Right cardiac atrium (tissue), 5 donors: ENCODE measurements around the gene C14orf132. TPM values are rescaled to one million over a fixed set of nuclear protein-coding genes. Genes with fewer than 3 reads are reported as not detected.

Experiments
- ATAC-seq, 2 donors: fragments of 200-7000 bp; cut with Tn5 transposase; one replicate each; pipeline versions ENCODE4 v1.8.0 to v1.9.1; 2020; ENCODE audit warnings: moderate library complexity in 2 of 2, mild to moderate bottlenecking in 1 of 2
- DNase-seq, 3 donors: peaks; one replicate each; pipeline ENCODE4 v3.0.0-alpha.2; 2020
- H3K27ac ChIP-seq: one replicate; pipeline ENCODE4 v1.5.1; 2013; ENCODE audit warnings: mild to moderate bottlenecking, low read length, control low read depth, moderate library complexity
- H3K27me3 ChIP-seq: one replicate; pipeline ENCODE4 v1.6.1; 2013; ENCODE audit not compliant: control insufficient read depth, insufficient read depth
- H3K4me1 ChIP-seq: one replicate; pipeline ENCODE4 v1.6.1; 2013; ENCODE audit warnings: low read length; ENCODE audit not compliant: control insufficient read depth, insufficient read depth
- H3K4me3 ChIP-seq: one replicate; pipeline ENCODE4 v1.5.1; 2013; ENCODE audit warnings: low read length, control low read depth
- H3K9me3 ChIP-seq: one replicate; pipeline ENCODE4 v1.6.1; 2013; ENCODE audit warnings: low read length; ENCODE audit not compliant: control insufficient read depth
- WGBS: extraction: QIAGEN DNeasy Blood & Tissue Kit; methylation state at CpG from one replicate; pipeline ENCODE4 v1.1.7; 2013; 5-methylcytosine and 5-hydroxymethylcytosine counted together
- intact Hi-C, 4 donors: fragments of 100-400 bp; cut with DNase I; formaldehyde crosslinking; loops; one replicate each; pipeline versions ENCODE4 v1.11.0 to v1.14.0; 2022 to 2023
- polyA plus RNA-seq: library from polyadenylated mRNA; stranded (reverse); fragments of 200-250 nt; gene quantifications from one replicate; pipeline ENCODE4 v1.2.3, GENCODE V29; 2013
- total RNA-seq, 4 donors: library from RNA; stranded (reverse); fragmentation: NEBNext Ultra II Directional; extraction: Animal tissue kit (Norgen Biotek cat#: 25700); gene quantifications; one replicate each; pipeline ENCODE4 v1.2.1, GENCODE V29; 2021
- donor health status: healthy with polysubstance abuse.
- donor health status: DM: no; HTN: yes; CAD: no.
- donor health status: DM: no; HTN: no; CAD: no.
- donor health status: DM: no; HTN: yes; CAD: no; lungs with severe emphysema.
- donor health status: DM: yes; HTN: yes; CAD: no.

The C14orf132 gene
- total and polyA plus RNA-seq, 5 donors: 2.9 to 5.3 (median 4.4) TPM

DNA sequence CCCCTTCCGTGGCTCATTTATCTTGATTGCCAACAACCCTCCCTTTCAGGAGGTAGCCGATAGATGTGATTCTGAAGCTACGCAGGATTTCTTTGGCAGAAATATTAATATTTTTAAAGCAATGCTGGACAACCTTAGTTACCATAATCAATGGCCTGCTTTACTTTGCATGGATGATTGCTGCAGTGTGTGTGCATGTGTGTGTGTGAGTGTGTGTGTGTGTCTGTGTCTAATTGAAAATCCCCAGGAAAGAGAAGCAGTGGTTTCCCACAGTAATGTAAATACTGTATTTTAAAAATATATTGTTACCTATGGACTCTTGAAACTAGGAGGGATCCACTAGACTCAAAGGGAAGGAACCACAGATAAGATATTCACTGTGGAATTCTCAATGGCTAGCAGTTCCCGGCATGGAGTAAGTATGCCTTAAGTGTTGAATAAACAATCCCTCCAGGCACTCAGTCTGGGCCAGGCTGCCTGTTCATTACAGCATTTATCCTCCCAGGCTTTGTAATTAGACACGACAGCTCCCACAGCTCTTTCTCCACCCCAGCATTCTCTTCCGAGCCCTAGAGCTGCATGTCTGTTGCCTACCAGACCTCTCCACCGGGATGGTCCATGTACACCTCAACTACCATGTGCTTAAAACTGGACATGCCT is 22.5 kb upstream of the C14orf132 start:
- Histone ChIP-seq H3K27ac (no peak overlapping the region), H3K9me3 (peaks cover under 1% of the 10 kb centered on the region), H3K4me3 (no peak overlapping the region), H3K27me3 (no peaks in the 10 kb centered on the region), H3K4me1 (no peaks in the 10 kb centered on the region)
- WGBS: 23% methylated on average over 7 of the region's 7 CpGs
- ATAC-seq: no peak
- intact Hi-C loops: no loop called here
- DNase-seq: no peak

DNA sequence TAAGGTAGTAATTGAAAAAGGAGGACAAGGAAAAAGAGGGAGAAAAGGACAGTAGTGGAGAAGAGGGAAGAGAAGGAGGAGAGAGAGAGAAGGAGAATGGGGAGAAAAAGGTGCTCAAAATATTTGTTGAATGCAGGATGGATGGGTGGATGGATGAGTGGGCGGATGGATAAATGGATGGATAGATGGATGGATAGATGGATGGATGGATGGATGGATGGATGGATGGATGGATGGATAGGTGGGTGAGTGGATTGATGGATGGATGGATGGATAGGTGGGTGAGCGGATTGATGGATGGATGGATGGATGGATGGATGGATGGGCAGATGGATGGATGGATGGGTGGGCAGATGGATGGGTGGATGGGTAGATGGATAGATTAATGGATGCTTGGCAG is 21.3 kb upstream of the C14orf132 start:
- no peak for ATAC-seq
- no peak overlapping the region for H3K27ac ChIP-seq
- no peaks in the 10 kb centered on the region for H3K4me1 ChIP-seq
- H3K9me3 ChIP-seq: no peaks in the 10 kb centered on the region
- no peak for DNase-seq
- no peaks in the 10 kb centered on the region for H3K27me3 ChIP-seq
- WGBS: 92% methylated on average over 2 of the region's 2 CpGs
- intact Hi-C loops: no loop called here
- no peak overlapping the region for H3K4me3 ChIP-seq

DNA sequence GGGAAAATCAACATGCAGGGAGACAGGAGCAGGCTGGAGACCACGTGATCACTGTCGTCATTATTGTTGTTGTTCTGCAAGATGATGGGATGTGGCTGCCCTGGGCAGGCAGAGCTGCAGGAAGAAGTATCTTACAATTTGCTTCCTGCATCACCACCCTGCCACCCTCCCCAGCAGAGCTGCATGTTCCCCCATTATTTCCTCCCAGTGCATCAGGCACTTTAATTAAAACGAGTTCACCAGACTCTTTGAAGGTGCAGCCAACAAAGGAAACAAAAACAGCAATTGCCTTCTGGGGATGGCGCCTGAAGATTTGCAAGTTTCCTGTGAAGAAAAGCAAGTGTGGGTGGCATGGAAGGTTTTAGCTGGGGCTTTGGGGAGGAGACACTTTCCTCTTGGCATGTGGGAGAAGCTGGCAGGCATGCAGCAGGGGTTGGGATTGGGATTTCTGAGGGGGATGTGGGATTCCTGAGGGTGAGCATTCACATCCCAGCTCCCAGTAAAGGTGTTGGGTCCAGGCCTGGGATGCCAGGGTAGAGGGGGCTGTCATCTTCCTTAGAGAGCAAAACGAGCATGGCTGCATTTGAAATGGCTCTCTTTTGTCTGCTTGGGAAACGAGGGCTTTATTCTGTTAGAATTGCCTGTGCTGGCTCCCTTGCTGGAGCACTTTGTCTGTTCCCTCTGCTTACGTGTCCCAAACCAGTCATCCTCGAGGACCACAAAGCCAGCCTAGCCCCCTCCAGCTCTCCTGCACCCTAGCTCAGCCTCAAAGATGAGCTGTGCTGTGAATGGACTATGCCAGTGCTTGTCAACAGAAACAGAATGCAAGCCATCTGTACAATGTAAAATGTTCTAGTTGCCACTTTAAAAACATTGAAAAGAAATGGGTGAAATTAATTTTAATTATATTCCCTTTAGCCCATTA is 11.5 kb upstream of the C14orf132 start:
- no peak overlapping the region for H3K27ac ChIP-seq
- H3K9me3 ChIP-seq: no peaks in the 10 kb centered on the region
- intact Hi-C loops: no loop called here
- no peaks in the 10 kb centered on the region for H3K4me1 ChIP-seq
- H3K27me3 ChIP-seq: no peaks in the 10 kb centered on the region
- no peak overlapping the region for H3K4me3 ChIP-seq
- 38% methylated on average over 8 of the region's 8 CpGs for whole genome bisulfite sequencing
- ATAC-seq (no peak), DNase-seq (no peak)

DNA sequence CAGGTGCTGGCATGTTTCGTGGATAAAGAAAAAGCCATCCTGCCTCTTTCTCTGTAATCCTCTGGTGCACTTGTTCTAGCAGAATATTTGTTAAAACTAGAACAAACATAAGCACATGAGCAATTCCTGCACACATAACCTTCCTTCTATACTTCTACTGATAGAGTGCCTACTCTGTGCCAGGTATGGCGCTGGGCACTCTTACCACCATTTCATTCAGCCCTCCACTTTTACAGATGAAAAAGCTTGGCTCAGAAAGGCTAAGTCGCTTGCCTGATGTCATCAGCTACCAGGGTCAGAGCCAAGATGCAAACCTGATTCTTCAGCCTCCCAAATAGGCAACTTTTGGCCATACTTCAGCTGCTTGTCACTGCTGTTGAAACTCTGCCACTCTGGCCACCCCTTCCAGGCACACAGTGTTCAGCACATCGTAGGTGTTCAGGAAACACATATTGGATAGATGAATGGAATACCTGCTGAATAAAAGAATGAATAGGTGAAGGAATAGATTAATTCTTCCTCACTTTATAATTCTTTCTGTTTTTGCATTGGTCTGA is 10.0 kb upstream of the C14orf132 start:
- no peaks in the 10 kb centered on the region for H3K27me3 ChIP-seq
- 84% methylated on average over 4 of the region's 4 CpGs for WGBS
- no peak overlapping the region for H3K4me3 ChIP-seq
- intact Hi-C loops: no loop called here
- no peaks in the 10 kb centered on the region for H3K9me3 ChIP-seq
- DNase-seq (no peak), ATAC-seq (no peak)
- no peak overlapping the region for H3K27ac ChIP-seq
- H3K4me1 ChIP-seq: no peaks in the 10 kb centered on the region

DNA sequence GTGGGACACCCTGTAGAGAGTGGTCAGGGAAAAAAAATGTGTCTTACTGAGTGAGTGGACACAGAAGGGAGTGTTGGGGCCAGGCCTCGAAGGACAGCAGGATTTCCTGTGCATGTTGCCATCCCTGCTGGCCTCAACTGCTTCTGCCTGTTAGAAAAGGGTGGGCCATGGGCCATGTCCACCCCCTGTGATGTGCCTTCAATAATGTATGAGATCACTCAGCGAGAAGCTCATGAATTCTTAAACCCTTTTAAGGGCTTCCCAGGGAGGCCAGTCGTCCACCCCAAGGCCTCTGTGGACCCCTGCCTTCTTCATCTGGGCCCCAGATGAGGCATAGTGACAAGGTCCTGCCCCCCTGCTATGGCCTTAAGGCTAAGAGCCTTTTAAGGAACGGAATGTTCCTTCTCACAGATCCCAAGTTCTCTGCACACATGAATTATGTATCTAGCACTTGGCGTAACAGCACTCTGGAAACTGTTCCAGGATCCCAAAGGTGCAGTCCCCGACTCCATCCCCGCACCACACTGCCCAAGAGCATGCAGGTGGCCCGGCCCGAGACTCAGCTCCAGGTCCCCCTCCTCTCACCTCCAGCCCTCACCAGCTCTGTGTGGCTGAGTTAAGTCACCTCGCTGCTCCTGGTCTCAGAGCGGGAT is 8.9 kb upstream of the C14orf132 start:
- Histone ChIP-seq H3K4me1 (no peaks in the 10 kb centered on the region), H3K27ac (no peak overlapping the region), H3K4me3 (no peak overlapping the region), H3K27me3 (no peaks in the 10 kb centered on the region), H3K9me3 (no peaks in the 10 kb centered on the region)
- ATAC-seq (no peak), DNase-seq (no peak)
- intact Hi-C loops: no loop called here
- WGBS: 78% methylated on average over 11 of the region's 11 CpGs

DNA sequence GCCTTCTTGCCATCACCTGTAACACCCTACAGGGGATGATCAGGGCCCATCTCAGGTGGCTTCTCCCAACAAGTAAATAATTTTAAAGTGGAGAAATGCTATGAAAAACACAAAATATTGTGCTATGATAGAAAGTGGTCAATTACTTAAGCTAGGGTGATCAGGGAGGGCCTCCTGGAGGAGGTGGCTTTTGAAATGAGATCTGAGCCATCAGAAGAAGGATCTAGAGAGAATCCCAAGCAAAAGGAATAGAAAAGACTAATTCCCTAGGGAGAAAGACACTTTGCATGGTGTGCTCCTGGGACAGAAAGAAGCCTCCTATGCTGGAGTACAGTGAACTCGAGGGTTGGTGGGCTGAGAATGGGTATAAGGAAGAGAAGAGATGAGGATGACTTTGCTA is 7.5 kb upstream of the C14orf132 start:
- H3K4me1 ChIP-seq: no peaks in the 10 kb centered on the region
- no peaks in the 10 kb centered on the region for H3K9me3 ChIP-seq
- intact Hi-C loops: no loop called here
- no peaks in the 10 kb centered on the region for H3K27me3 ChIP-seq
- DNase-seq: no peak
- no peak overlapping the region for H3K27ac ChIP-seq
- H3K4me3 ChIP-seq: no peak overlapping the region
- ATAC-seq: no peak
- 89% methylated on average over 1 of the region's 1 CpG for WGBS

DNA sequence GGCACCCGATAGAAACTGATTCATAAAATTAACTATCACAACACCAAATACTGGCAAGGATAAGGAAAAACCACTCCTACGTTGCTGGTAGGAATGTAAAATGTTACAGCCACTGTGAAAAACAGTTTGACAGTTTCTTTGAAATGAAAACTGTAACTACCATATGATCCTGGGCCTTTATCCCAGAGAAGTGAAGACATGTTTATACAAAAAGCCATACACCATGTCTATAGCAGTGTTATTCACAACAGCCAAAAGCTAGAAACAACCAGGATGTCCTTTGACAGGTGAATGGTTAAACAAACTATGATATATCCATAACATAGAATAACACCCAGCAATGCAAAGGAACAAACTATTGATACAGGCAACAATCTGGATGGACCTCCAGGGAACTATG is 3.7 kb upstream of the C14orf132 start:
- DNase-seq (no peak), ATAC-seq (no peak)
- intact Hi-C loops: no loop called here
- 46% methylated on average over 2 of the region's 2 CpGs for WGBS
- H3K9me3 ChIP-seq: no peaks in the 10 kb centered on the region
- no peaks in the 10 kb centered on the region for H3K4me1 ChIP-seq
- H3K27me3 ChIP-seq: no peaks in the 10 kb centered on the region
- H3K4me3 ChIP-seq: no peak overlapping the region
- no peak overlapping the region for H3K27ac ChIP-seq

DNA sequence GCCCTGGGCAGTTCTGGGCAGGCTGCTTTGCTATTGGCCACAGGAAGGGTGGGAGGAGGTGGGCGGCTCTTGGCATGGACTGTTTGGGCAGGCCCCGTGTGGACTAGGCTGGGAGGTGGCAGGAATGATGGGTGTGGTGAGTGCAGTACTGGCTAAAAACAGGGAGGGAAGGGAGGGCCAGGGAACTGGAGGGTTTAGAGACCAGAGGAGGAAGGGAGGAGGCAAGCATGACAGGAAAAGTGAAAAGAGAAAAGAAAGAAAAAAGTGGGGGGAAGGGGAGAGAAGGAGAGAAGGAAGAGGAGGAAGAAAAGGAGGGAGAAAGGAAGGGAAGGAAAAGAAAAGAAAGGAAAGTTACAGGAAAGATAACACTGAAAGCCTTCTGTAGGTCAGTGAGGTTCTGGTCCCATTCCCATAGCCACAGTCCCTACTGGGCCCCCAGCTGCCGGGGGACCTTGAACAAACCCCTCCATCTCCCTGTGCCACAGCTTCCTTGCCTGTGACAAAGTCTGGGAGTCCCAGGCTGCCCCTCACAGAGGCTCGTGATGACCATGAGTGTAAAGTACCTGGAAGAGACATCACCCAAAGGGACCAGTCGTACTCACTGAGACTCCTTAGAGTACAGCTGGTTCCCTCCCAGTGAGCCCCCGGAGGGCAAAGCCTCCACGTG is 1.1 kb upstream of the C14orf132 start:
- Histone ChIP-seq H3K27ac (no peak overlapping the region), H3K4me3 (no peak overlapping the region), H3K27me3 (no peaks in the 10 kb centered on the region), H3K4me1 (no peaks in the 10 kb centered on the region), H3K9me3 (no peaks in the 10 kb centered on the region)
- peak; percentile 73 to 88 (median 80) for DNase-seq
- ATAC-seq: peak; percentile 80 to 88
- 25% methylated on average over 7 of the region's 7 CpGs for WGBS
- intact Hi-C loops: no loop called here

DNA sequence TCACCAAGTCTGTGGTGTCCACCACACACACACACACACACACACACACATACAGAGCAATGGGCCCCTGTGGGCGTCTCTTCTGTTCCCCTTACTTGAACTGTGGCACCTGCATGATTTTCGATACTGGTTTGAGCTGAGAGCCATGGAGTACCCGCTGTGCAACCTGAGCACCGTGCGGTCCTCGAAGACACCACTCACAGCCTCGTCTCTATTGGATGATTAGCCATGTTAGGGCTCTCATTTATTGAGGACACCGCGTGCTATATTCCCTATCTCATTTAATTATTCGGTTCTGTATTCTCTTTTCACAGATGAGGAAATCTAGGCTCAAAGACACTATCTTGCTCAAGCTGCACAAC is 623 bp upstream of the C14orf132 start:
- WGBS: 27% methylated on average over 10 of the region's 10 CpGs
- intact Hi-C loops: no loop called here
- no peak overlapping the region for H3K27ac ChIP-seq
- ATAC-seq (no peak), DNase-seq (no peak)
- no peaks in the 10 kb centered on the region for H3K9me3 ChIP-seq
- no peaks in the 10 kb centered on the region for H3K4me1 ChIP-seq
- H3K27me3 ChIP-seq: no peaks in the 10 kb centered on the region
- peak overlapping the region; percentile 41 for H3K4me3 ChIP-seq

DNA sequence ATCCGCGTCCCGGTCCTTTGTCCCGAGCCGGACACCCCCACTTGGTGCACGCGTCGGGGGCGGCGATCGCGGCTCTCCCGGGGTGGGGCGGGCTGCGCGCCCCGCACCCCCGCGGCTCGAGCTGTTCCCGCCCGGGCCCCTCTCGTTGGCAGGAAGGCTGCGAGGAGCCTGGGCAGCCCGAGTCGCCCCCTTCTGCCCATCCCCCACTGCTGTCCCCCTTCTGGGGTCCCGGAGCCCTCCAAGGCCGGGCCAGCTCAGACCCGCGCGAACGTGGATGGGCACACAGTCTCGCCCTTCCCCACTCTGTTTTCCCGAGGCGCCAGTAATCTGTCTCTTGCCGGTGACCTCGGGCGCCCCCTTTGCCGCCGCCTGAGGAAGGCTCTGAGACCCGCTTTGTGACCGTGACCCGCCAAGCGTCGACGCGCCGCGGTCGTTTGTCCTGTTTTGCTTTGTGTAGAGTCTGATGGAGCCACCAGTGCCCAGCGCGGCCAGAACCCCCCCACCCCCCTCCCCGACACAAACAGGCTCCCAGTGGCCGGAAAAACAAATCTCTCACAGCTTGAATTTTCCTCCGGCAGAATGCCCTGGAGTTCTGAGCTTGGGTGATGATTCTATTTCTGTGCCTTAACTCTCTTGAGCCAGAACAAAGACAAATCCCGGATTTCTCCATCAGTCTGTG is 610 bp downstream of the C14orf132 start:
- no peaks in the 10 kb centered on the region for H3K27me3 ChIP-seq
- intact Hi-C loops: no loop called here
- no peaks in the 10 kb centered on the region for H3K9me3 ChIP-seq
- H3K4me3 ChIP-seq: peak overlapping the region; percentile 41
- DNase-seq (peak; percentile 27 to 75 (median 68)), ATAC-seq (peak; percentile 34 to 50)
- no peak overlapping the region for H3K27ac ChIP-seq
- under 1% methylated on average over 56 of the region's 56 CpGs for WGBS
- no peaks in the 10 kb centered on the region for H3K4me1 ChIP-seq
